ENCODE measurements around the gene USH1C.

DNA sequence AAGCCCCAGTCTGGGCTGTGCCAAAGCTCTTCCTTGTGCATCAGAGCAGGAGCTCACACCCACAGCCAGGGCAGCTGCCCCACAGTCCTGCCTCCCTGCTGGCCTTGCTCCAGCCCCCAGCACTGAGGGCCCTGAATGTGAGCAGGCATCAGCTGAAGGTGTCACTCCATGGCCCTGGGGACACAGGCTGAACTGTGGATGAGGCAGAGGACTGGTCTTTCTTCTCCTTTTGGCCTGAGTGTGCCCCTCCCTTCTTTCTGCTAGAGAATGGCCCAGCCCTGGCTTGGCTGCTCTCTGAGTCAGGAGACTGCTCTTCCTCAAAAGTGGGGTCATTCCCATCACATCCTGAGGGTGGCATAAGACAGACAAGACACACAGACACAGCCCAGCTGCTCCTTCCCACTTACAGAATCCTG lies 19.0 kb upstream of the USH1C start:
- TF ChIP-seq CTCF (IDR thresholded peaks at IDR 0.05): no peak
- TF ChIP-seq POLR2A (IDR thresholded peaks at IDR 0.05): no peak

All from adrenal gland (tissue), 5 donors.